ENCODE data around the gene FBXO30.

DNA sequence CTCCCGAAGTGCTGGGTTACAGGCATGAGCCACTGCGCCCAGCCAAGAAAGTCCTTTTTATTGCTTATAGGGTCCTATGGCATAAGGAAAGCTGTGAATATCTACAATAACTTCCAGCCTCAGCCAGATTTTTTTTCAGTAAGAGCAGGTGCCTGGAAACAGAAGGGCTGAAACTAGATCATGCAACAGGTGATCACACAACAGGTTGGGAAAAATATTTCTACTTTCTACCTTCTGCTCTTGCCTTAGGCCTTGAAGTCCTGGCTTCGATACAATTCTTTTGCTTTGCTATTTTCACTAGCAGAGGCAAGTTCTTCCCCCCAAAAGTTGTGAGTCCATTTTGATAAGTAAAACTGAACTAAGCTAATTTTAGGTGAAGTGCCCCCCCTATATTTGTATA, 9.7 kb upstream of the FBXO30 start:
- TF ChIP-seq, protein P1, sequence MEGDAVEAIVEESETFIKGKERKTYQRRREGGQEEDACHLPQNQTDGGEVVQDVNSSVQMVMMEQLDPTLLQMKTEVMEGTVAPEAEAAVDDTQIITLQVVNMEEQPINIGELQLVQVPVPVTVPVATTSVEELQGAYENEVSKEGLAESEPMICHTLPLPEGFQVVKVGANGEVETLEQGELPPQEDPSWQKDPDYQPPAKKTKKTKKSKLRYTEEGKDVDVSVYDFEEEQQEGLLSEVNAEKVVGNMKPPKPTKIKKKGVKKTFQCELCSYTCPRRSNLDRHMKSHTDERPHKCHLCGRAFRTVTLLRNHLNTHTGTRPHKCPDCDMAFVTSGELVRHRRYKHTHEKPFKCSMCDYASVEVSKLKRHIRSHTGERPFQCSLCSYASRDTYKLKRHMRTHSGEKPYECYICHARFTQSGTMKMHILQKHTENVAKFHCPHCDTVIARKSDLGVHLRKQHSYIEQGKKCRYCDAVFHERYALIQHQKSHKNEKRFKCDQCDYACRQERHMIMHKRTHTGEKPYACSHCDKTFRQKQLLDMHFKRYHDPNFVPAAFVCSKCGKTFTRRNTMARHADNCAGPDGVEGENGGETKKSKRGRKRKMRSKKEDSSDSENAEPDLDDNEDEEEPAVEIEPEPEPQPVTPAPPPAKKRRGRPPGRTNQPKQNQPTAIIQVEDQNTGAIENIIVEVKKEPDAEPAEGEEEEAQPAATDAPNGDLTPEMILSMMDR (IDR thresholded peaks at IDR 0.05; ENCODE audit: low read length) = no peak
- TF ChIP-seq EZH2 (optimal IDR thresholded peaks at IDR 0.05; ENCODE audit: low read depth, low read length) (no peak), EZH2phosphoT487 (IDR thresholded peaks at IDR 0.05; ENCODE audit: low read length) (no peak)
